GM19328 (cell line): ENCODE data around the gene PCIF1.
"Not testable (repeated sequence)": the region's sequence is repeated elsewhere in the genome, so short reads cannot be mapped to it uniquely, and the experiment has no call there.

Source experiments
- ATAC-seq: cut with Tn5 transposase; IDR thresholded peaks from one replicate; pipeline ENCODE4 v1.9.1; 2021; ENCODE audit warnings: mild to moderate bottlenecking, moderate library complexity; ENCODE audit not compliant: unreplicated experiment

The PCIF1 gene

DNA sequence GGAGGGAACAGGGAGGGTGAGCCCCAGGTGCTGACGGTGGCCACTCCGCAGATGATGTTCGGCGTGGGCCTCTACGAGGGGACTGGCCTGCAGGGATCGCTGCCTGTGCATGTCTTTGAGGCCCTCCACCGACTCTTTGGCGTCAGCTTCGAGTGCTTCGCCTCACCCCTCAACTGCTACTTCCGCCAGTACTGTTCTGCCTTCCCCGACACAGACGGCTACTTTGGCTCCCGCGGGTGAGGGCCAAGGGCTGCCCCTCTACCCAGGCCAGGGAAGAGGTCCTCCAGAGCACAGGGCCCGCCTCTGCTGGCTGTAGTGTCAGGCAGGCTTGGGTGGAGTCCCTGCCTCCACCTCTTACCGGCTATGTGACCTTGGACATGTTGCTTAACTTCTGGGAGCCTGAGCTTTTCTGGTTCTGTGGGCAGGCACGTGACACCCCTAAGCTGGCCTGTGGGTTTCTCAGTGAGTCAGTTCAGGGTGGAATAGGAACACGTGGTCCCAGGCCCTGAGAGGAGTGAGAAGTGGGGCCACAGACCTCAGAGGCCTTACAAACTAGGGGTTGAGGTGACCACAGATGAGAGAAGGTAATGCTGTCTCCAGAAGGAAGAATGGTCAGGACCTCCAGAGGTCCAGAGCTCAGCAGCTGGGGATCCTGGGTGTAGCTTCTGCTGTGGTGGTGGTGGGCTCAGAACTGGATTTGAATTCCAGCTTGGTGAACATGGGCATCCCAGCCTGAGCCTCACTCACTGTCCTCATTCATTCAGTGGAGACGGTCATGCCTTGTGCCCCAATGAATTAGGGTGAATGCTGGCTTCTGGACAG, 11.9 kb downstream of the PCIF1 start:
- ATAC-seq, result no peak

DNA sequence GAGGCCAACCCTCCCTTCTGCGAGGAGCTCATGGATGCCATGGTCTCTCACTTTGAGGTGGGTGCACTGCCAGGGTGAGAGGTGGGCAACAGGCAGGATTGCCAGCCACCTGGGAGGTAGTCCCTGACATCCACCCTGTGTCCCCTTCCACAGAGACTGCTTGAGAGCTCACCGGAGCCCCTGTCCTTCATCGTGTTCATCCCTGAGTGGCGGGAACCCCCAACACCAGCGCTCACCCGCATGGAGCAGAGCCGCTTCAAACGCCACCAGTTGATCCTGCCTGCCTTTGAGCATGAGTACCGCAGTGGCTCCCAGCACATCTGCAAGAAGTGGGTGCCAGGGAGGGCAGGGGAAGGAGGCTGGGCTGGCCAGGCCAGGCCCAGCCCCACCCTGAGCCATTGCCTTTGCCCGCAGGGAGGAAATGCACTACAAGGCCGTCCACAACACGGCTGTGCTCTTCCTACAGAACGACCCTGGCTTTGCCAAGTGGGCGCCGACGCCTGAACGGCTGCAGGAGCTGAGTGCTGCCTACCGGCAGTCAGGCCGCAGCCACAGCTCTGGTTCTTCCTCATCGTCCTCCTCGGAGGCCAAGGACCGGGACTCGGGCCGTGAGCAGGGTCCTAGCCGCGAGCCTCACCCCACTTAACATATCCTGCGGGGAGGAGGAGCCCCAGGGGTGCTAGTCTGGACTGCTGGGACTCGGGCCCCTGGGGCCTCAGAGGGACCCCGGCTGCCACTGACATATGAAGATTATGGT, 12.8 kb downstream of the PCIF1 start:
- ATAC-seq, result no peak

DNA sequence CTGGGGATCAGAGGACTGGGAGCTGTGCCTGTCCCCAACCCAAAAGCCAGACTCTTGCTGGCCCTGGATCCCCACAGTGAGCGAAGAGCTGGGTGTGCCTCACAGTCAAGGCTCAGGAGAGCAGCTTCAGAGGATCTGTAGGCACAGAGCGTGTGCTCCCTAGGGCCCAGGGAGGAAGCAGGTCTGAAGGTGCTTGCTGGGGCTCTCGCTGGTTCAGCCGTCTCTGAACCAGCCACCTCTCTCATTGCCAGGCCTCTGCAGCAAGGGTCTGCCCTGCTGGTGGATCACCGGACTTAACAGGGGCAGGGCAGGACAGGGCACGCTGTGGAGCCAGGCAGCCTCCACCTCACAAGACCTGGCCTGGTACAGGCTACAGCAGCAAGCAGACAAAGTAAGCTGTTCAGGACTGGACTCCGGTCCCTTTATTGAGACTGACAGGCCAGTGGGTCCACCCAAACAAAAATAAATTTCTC, 13.8 kb downstream of the PCIF1 start:
- no peak for ATAC-seq

DNA sequence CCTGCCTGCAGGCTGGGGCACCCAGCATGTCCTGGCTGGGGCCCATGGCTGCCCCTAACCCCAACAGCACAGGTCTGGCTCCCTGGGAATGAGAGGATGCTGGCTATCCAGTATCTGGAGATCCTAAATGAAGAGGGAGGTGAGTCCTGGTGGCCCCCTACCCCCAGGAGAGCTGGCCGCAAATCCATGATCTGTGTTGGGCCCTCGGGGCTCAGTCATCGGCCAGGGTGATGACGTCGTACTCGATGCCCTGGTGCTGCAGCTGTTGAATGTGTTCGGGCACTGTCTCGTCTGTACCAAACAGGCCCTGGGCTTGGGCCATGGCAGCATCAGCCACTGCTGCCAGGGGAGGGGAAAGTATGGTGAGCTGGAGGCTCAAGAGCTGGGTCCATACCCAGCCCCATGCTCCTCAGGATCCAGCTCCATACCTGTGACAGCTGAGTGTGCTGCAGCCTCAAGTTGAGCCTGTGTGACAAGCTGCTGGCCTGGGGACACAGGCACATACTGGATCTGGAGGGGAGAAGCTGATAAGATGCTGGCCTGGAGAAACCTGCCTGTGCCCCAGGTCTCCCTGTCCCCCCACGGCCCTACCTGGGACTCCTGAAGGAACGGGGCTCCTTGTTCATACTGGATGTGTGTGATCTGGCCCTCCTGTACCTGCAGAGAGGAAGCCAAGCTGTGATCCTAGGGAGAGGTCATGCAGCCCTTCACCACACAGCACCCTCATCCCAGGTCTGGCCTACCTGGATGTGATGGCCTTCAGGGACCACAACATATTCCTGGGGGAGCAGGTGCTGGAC, 14.5 kb downstream of the PCIF1 start:
- ATAC-seq, result no peak

DNA sequence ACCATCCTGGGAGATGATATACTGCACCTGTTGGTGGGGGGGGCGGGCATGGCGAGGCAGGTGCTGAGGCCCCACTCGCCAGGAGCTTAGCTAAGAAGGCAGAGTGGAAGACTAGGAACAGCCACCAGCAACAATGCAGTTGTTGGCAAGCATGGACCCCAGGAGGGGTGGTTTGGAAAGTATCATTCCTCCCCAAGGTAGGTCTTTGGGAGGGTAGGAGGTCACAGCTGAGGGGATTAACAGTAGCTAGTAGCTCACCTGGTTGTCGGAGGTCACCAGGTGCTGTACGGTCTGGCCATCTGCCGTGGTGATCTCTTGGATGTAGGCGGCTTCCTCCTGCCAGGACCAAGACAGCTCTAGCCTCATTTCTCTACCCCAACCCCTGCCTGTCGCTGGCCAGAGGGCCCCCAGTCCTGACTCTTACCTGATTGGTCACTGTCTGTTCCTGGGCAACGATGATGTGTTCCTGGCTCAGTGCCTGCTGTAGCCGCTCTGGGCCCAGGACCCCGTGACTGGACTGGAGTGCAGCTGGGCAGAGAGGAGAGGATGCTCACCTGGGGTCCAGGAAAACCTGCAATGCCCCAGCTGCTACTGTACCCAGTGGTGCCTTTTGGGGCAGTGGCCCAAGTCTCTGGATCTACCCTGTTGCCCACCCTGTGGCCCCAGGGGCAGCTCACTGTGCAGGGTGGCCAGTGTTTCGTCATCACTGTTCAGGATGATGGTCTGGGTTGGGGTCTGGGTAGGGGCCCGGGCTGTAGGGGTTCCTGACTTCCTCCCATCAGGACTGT, 15.3 kb downstream of the PCIF1 start:
- ATAC-seq, result no peak

DNA sequence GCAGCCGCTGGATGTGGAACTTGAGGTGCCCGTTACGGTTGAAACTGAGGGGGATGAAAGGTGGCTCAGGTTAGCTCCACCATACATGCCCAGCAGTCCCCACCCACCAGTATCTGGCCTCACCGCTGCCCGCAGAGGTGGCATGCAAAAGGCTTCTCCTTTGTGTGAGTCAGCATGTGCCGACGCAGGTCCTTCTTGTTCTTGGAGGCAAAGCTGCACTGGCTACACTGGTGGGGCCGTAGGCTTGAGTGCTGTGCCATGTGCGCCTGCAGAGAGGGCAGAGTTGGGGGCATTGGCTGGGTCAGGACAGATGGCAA, 15.8 kb downstream of the PCIF1 start:
- no peak for ATAC-seq

DNA sequence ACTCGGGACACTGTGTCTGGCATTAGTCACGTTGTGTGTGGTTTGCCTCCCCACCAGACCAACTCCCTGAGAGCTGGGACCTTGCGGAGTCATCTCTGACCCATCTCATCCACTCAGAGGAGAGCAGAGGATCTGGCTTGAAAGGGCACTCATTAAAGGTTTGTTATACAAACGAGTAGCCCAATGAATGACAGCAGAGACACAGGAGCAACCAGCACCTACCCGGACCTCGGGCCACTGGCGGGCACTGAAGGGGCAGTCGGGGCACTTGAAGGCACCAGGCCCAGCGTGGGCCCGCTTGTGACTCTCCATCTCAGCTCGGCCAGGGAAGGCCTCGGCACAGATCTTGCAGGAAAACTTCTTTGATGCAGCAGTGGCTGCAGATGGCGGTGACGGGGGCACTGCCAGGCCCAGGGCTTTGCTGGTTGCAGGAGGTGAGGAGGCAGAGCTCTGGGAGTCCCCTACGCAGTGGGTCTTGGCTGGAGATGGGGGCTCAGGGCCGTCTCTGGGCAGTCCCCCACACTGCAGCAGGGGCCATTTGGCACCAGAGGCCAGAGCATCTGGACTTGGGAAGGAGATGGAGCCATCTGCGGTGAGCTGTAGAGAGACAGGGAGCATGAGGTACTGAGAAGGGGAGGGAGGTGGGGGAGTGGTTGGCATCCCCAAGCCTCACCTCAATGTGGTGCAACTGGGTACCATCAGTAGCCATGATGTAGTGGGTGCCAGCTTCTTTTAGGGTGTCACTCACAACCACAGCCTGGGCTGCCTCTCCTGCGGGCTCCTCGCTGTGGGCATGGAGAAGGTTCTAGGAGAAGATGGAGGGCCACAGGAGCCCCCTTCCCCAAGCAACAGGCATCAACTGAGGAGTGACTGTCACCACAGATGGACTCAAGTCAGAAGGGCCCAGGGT, 17.7 kb downstream of the PCIF1 start:
- no peak for ATAC-seq

DNA sequence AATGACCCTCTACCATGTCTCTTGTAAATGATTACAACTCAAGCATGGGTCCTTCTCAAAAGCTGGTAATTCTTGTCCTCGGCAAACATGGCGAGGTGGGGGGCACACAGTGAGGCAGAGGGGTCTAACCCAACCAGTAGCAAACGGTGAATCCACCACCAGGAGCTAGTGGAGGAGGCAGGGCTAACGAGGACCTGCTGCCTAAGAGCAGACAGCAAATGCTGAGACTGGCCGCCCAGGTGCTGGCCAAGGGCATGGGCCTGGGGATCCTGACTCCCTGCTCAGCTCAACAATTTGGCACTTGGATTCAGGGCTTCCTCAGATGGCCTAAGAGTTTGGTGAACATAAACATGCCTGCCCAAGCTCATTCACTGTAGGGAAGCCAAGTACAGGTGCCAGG, 18.4 kb downstream of the PCIF1 start:
- ATAC-seq, result no peak

DNA sequence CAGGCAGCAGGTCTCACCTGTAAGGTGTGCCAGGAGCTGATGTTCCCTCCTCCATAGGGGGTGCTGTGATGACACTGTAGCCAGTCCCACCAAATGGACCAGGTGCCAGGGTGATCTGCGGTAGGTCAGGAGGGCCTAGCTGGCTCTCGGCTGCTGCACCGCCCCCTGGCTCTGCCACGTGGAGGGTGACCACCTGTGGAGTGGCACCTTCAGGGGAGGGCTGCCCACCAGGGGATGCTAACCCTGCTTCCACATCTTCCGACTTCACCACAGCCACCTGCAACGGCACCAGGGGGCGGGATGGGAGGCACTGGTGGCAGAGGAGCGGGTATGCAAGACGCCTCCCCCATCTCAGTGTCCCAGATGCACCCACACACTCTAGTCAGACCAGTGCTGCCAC, 19.2 kb downstream of the PCIF1 start:
- ATAC-seq, result no peak

DNA sequence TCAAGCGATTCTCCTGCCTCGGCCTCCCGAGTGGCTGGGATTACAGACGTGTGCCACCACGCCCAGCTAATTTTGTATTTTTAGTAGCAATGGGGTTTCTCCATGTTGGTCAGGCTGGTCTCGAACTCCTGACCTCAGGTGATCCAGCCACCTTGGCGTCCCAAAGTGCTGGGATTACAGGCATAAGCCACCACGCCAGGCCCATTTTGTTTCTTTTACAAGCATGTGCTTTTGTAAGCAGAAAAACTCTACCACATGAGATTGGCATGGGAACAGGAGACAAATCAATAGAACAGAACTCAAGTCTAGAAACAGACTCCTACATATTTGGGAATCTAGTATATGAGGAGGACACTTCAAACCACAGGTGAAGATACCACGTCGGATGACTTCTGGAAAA, 21.8 kb downstream of the PCIF1 start:
- ATAC-seq, result not testable (repeated sequence)

DNA sequence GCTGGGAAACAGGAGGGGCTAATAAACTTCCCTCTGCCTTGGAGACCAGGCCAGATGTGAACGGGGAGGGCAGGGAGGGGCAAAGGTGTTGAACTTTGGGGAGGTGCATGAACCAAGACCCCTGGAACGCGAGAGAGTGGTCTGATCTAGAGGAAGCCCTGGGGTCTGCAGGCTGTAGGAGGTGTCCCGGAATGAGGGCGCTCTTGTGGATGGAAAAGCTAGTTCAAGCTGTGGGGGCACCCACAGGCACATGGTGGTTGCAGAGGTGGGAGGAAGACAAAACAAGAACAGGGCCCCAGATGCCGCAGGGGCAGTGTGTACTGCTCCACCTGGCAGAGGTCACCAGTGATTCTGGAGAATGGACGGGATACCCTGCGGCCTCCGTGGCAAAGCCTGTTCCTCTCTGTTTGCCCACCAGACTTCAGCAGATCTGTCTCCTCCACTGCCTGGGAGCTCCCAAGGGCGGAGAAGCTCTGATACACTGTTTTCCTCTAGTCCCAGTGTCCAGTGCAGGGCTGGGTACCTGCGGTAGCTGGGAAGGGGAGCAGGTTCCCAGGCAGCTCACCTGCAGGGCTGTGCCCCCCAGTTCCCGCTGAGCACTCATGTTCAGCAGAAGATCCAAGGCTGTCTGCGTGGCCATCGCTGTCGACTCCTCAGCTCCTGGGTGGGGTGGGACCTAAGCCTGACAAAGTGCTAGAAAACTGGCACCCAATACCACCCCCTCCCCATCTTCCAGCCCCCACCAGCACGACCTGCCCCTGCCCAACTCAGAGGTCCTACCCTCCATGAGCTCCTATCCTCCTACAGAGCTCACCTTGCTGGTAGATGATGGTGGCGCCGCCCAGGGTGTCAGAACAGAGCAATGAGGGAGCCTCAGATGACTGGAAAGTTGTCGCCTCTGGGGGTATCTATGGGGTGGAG, 22.8 kb downstream of the PCIF1 start:
- no peak for ATAC-seq

DNA sequence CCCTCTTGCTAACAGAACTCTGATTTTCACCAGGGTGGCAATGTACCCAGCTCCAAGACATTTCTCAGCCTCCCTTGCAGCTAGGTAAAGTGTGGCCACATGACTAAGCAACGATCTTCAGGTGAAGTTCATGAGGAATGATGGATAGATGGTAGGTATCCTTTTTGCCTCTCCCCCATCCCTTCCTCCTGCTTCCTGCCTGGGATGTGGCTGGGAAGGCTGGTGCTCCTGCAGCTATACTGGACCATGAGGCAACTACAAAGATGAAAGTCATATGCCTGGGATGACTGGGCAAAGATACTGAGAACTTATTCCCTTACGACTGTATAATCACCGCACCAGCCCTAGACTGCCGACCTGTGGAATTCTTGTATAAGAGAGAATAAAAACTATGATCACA, 24.1 kb downstream of the PCIF1 start:
- ATAC-seq, result no peak

DNA sequence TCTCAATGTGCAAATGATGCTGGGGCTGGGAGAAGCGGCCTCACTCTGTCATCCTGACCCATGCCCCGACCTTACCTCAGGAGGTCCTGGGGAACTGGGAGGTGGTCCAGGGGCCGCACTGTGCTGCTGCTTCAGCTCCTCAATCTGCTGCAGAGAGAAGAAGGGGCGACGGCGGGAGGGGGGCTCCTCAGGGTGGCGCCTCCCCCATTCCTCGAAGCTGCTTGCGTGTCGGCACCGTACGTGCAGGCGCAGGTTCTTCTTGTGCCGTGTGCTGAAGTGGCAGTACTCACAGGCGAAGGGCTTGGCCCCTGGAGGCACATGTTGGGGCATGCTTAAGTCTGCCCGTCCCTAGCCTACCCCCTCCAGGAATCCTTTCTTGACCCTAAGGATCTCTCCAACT, 24.6 kb downstream of the PCIF1 start:
- ATAC-seq, result no peak

DNA sequence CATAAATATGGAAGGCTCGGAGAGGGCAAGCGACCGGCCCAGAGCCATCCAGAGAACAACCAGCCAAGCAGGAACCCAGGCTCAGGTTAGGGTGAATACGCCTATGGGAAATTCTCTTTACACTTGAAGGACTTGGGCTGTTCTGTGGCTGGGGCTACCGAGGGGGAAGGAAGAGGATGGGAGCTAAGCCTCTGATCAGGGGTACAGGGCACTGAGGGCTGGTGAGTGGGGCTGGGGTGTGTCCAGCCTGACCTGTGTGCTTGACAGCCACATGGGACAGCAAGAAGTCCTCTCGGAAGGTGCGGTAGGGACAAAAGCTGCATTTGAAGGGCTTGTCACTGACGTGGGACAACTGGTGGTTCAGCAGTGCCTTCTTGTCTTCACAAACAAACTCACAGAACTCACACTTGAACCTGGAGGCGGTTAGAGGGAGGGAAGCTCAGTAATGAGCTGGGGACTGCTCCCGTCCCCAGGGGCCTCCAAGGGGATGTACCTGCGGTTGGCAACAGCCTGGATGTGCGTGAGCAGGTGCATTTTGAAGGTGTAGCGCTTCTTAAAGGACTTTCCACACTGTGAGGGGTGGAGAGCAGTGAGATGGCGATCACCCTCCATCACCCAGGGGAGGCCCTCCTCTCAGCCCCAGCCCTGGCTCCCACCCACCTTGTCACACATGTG, 25.6 kb downstream of the PCIF1 start:
- no peak for ATAC-seq

DNA sequence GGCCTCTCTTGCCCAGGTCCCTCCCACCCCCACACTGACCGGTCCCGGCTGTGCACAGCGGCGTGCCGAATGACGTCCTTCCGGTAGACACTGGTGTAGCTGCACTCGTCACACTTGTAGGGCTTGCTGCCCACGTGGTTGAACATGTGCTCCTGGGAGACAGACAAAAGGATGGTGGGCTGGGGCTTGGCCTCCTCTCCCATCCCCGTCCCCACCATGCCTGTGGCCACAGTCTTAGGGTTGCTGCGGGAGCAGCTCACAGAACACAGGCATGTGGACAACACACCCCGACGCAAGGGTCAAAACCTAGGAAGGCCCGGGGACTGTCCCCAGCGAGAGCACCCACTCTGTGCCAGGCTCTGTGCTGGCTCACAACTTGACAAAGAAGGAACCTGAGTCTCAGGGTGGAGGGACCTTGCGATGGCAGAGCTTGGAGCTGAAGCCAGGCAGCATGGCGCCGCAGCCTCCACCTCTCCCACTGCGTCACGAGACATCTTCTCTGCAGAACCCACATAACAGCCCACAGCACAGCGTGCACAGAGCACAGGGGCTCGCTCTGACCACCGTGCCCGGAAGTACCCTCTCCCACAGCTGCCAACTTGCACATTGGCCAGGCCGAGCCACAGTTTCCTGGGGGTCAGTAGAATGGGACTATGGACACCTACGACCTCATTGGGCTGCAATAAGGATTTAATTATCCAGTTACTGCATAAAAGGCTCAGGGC, 27.7 kb downstream of the PCIF1 start:
- no peak for ATAC-seq

DNA sequence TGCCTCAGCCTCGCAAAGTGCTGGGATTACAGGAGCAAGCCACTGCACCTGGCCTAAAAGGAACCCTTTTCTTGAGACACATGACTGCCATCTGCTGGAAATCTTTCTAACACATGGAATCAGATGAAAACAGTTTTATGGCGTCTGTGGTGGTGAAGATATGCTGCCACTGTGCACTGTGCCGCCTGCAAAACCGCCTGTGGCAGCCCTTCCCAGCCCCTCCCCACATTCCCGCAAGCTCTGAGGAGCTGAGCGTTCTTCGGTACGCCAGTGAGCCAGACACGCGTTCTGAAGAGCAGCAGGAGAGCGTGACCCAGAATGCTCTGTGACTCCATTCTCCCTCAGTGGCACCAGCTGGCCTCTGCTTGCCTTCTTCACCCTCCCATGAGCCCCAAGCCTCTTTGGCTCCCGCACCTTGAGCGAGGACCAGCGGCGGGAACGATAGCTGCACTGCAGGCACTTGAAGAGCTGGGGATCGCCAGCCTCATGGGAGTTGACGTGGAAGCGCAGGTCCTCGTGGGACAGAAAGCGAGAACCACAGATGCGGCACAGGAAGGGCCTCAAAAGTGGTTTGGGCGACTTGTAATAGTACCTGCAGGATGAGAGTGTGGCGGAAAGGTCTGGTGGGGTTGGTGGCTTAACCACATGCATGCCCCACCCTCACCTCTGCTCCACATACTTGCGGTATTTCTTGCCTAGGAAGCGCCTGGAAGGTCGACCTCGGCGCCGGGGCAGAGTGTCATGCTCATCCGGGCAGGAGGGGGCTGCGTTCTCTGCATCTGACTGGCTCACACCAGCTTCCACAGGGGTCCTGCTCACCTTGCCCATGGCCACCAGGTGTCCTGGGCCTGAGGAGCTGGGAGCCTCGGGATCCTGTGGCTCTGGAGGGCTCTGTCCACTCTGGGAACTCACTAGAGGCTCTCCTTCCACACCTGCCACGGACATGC, 28.8 kb downstream of the PCIF1 start:
- no peak for ATAC-seq
